HepG2 (cell line): ENCODE measurements around the gene PNPLA2. TPM values are rescaled to one million over a fixed set of nuclear protein-coding genes. Genes with fewer than 3 reads are reported as not detected.

Experiments used
- CREB1 ChIP-seq, 2 experiments: fragments of 450-650 bp in 1 of 2; IDR thresholded peaks; 2 replicates each; pipeline ENCODE4 v1.6.1; 2016 to 2017; ENCODE audit warnings: control low read depth in 1 of 2, mild to moderate bottlenecking in 1 of 2, missing compliant biosample characterization in 1 of 2, missing genetic modification characterization in 1 of 2
- ELK4 ChIP-seq: sonication (generic); formaldehyde crosslinking; IDR thresholded peaks from 2 replicates; pipeline ENCODE4 v1.9.0; 2021; ENCODE audit warnings: missing genetic modification reagents, borderline replicate concordance
- ETV5 ChIP-seq: IDR thresholded peaks from 2 replicates; pipeline ENCODE4 v1.6.1; 2018; ENCODE audit warnings: missing biosample characterization, missing genetic modification reagents, inconsistent platforms, borderline replicate concordance
- FOXP4 ChIP-seq: sonication (generic); formaldehyde crosslinking; IDR thresholded peaks from 2 replicates; pipeline ENCODE4 v1.4.0; 2020; ENCODE audit warnings: missing genetic modification reagents
- MAFK ChIP-seq, 2 experiments: IDR thresholded peaks in 1 of 2; conservative IDR thresholded peaks in 1 of 2; 2 replicates each; pipeline ENCODE4 v1.6.1; 2011; ENCODE audit warnings: improper control_type of control experiment in 2 of 2, low read length in 2 of 2
- MNT ChIP-seq: fragments of 450-650 bp; IDR thresholded peaks from 2 replicates; pipeline ENCODE4 v1.6.1; 2016
- SALL2 ChIP-seq: sonication (generic); formaldehyde crosslinking; IDR thresholded peaks from 2 replicates; pipeline ENCODE4 v1.8.1; 2023; ENCODE audit warnings: mild to moderate bottlenecking, missing genetic modification reagents, inconsistent platforms
- SYNCRIP ChIP-seq: fragments of 200-400 bp; formaldehyde crosslinking; IDR thresholded peaks from 2 replicates; pipeline ENCODE4 v1.6.1; 2018; ENCODE audit warnings: mild to moderate bottlenecking, low read depth, low read length; ENCODE audit not compliant: insufficient read depth
- ZFP36 ChIP-seq: fragments of 150-350 bp; IDR thresholded peaks from 2 replicates; pipeline ENCODE4 v1.6.1; 2018; ENCODE audit warnings: borderline replicate concordance, low read length, low read depth; ENCODE audit not compliant: partially characterized antibody
- ZFYVE20 ChIP-seq: sonication (generic); formaldehyde crosslinking; IDR thresholded peaks from 2 replicates; pipeline ENCODE4 v1.8.0; 2023; ENCODE audit warnings: low read depth, mild to moderate bottlenecking, moderate library complexity, missing genetic modification reagents, borderline replicate concordance
- ZHX2 ChIP-seq, 2 experiments: sonication (generic) in 1 of 2; formaldehyde crosslinking in 1 of 2; IDR thresholded peaks; 2 replicates each; pipeline versions ENCODE4 v1.6.1 to v1.9.0; 2014 to 2022; ENCODE audit warnings: antibody characterized with exemption in 1 of 2, borderline replicate concordance in 1 of 2, inconsistent platforms in 1 of 2, low read depth in 1 of 2, missing genetic modification reagents in 1 of 2
- ZNF280D ChIP-seq: sonication (generic); formaldehyde crosslinking; IDR thresholded peaks from 2 replicates; pipeline ENCODE4 v1.5.1; 2020; ENCODE audit warnings: mild to moderate bottlenecking, missing genetic modification reagents
- polyA plus RNA-seq, 8 experiments: library from polyadenylated mRNA; depleted of rRNA in 3 of 8; stranded (reverse) in 7 of 8; unstranded in 1 of 8; fragments of >200 nt; fragmentation: Illumina TruSeq in 4 of 8; extraction: Trizol in 4 of 8; gene quantifications; 2 replicates each; pipeline versions ENCODE4 v1.2.1 to v1.2.3, GENCODE V29; 2011 to 2016; ENCODE audit warnings: low read depth in 4 of 8, missing spikeins in 1 of 8, mixed read lengths in 1 of 8; ENCODE audit not compliant: insufficient read depth in 1 of 8
- total RNA-seq, 5 experiments: library from RNA; depleted of rRNA; stranded (reverse); fragments of >200 nt; fragmentation: Illumina TruSeq; extraction: Trizol; gene quantifications; 2 replicates each; pipeline ENCODE4 v1.2.3, GENCODE V29; 2016; ENCODE audit warnings: low read depth in 1 of 5

PNPLA2 gene
- total and polyA plus RNA-seq, 2 of the 13 experiments (the other 11 are each of a cell fraction or from before 2014, with no cell fraction given), result 10.5 to 43.2 TPM

GRCh38 chr11:809287-810039 is 9.3 kb upstream of the PNPLA2 start, which contains the start of gene RPLP2 (continued):
- TF ChIP-seq ZHX2 (IDR thresholded peaks at IDR 0.05; ENCODE audit: low read depth) (peak; percentile 59), ZHX2 (CRISPR knock-in tag; IDR thresholded peaks at IDR 0.05; ENCODE audit: borderline replicate concordance) (no peak), FOXP4 (CRISPR knock-in tag) (no peak), ZNF280D (CRISPR knock-in tag) (peak; percentile 84), CREB1 (IDR thresholded peaks at IDR 0.05) (peak; percentile 100), CREB1 (CRISPR knock-in tag; IDR thresholded peaks at IDR 0.05) (peak; percentile 98), MAFK (conservative IDR thresholded peaks at IDR 0.05 in 1 of 2, IDR thresholded peaks at IDR 0.05 in 1 of 2; ENCODE audit: low read length in 2 of 2) (no peak), SALL2 (peak; percentile 78), ZFP36 (no peak), SYNCRIP (no peak), ETV5 (peak; percentile 64), ELK4 (no peak), ZFYVE20 (CRISPR knock-in tag) (no peak), MNT (peak; percentile 85)
